Duodenal mucosa (tissue), 2 donors: ENCODE results near the gene ERN1.
A peak's percentile ranks its signal among the peaks of the same experiment; 100 is the strongest.
"Not testable (repeated sequence)": the region's sequence is repeated elsewhere in the genome, so short reads cannot be mapped to it uniquely, and the experiment has no call there.

Experiments
- H3K27ac ChIP-seq: one replicate; pipeline ENCODE4 v1.7.0; 2013; ENCODE audit warnings: low read depth, low read length
- H3K27me3 ChIP-seq, 2 donors: one replicate each; pipeline ENCODE4 v1.7.0; 2013; ENCODE audit warnings: low read length in 2 of 2, control low read depth in 1 of 2; ENCODE audit not compliant: insufficient read depth in 2 of 2, control insufficient read depth in 1 of 2
- H3K36me3 ChIP-seq, 2 donors: one replicate each; pipeline ENCODE4 v1.7.0; 2013; ENCODE audit warnings: low read length in 2 of 2, control low read depth in 1 of 2; ENCODE audit not compliant: insufficient read depth in 2 of 2, control insufficient read depth in 1 of 2
- H3K4me1 ChIP-seq, 2 donors: one replicate each; pipeline ENCODE4 v1.7.0; 2013; ENCODE audit warnings: low read length in 2 of 2, control low read depth in 1 of 2; ENCODE audit not compliant: insufficient read depth in 2 of 2, control insufficient read depth in 1 of 2
- H3K4me3 ChIP-seq, 2 donors: one replicate each; pipeline ENCODE4 v1.7.0; 2013; ENCODE audit warnings: low read length in 2 of 2, low read depth in 1 of 2
- H3K9ac ChIP-seq, 2 donors: one replicate each; pipeline ENCODE4 v1.7.0; 2013; ENCODE audit warnings: low read length in 2 of 2, low read depth in 1 of 2
- H3K9me3 ChIP-seq, 2 donors: one replicate each; pipeline ENCODE4 v1.7.0; 2013; ENCODE audit warnings: low read length in 2 of 2, control low read depth in 1 of 2; ENCODE audit not compliant: control insufficient read depth in 1 of 2

Gene ERN1

GRCh38 chr17:64017381-64017980 lies 112.5 kb downstream of the ERN1 start:
- no peak overlapping the region for H3K4me3 ChIP-seq
- no peak overlapping the region for H3K27ac ChIP-seq
- no peak overlapping the region for H3K9ac ChIP-seq
- no peaks in the 10 kb centered on the region for H3K36me3 ChIP-seq
- peaks cover 0 to 25% of the 10 kb centered on the region in 2 donors for H3K4me1 ChIP-seq
- H3K9me3 ChIP-seq, result no peaks in the 10 kb centered on the region
- no peaks in the 10 kb centered on the region for H3K27me3 ChIP-seq

DNA sequence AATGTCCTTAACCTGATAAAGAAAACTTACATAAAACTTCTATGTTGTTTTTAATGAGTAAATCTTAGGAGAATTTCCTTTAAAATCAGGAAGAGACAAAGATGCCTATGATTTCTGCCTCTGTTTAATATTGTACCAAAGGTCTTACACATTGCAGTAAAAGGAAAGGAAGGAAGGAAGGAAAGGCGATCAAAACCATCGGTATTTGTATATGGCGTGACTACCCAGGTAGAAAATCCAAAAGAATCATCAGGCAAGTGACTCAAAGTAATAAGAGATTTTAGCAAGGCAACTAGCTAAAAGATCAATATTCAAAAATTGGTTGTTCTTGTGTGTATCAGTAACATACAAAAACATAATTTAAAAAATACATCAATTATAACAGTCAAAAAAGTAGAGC lies 113.0 kb downstream of the ERN1 start:
- Histone ChIP-seq H3K4me1 (peaks cover 0 to 25% of the 10 kb centered on the region in 2 donors), H3K36me3 (no peaks in the 10 kb centered on the region), H3K9ac (no peak overlapping the region), H3K4me3 (no peak overlapping the region), H3K9me3 (no peaks in the 10 kb centered on the region), H3K27ac (no peak overlapping the region), H3K27me3 (no peaks in the 10 kb centered on the region)

DNA sequence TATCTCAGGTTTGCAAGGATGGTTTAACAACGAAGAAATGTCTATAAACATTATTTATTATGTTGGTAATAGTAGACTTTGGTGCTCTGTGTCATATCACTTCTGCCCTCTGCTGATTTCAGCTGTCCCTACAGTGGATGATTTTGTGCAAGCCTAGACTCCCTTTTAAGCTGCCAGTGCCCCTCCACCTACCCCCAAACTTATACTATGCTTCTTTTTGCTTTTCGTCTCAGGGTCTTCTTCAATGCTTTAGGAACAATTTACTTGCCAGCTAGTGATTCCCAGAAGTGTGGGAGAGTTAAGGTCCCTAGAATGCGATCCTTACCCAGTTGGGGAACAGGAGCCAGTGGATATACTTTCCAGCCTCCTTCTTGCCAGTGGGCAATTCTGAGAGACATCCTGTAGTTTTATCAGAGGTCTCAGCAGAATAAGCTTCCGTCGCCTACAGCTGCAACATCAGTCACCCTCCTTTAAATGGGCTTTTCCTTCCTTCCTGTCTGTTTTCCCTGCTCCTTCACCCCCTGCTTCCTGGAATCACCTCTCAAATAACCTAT lies 113.6 kb downstream of the ERN1 start:
- Histone ChIP-seq H3K9me3 (no peaks in the 10 kb centered on the region), H3K36me3 (no peaks in the 10 kb centered on the region), H3K4me3 (peak overlapping the region in 1 of 2 donors; percentile 20), H3K9ac (peak overlapping the region in 1 of 2 donors; percentile 9), H3K4me1 (peaks cover 0 to 25% of the 10 kb centered on the region in 2 donors), H3K27ac (no peak overlapping the region), H3K27me3 (no peaks in the 10 kb centered on the region)

DNA sequence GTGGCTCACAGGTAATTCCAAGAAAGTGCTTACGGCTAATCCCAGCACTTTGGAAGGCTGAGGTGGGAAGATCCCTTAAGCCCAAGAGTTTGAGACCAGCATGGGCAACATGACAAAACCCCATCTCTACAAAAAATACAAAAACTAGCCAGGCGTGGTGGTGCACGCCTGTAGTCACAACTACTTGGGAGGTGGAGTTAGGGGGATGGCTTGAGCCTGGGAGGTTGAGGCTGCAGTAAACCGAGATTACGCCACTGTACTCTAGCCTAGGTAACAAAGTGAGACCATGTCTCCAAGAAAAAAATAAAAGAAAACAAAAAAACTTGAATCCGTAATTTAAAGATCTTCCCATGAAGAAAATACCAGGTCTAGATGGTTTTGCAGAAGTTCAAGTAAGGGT lies 114.5 kb downstream of the ERN1 start:
- H3K4me1 ChIP-seq, result peaks cover 0 to 21% of the 10 kb centered on the region in 2 donors
- H3K36me3 ChIP-seq, result no peaks in the 10 kb centered on the region
- no peak overlapping the region for H3K9ac ChIP-seq
- no peaks in the 10 kb centered on the region for H3K9me3 ChIP-seq
- H3K4me3 ChIP-seq, result no peak overlapping the region
- no peaks in the 10 kb centered on the region for H3K27me3 ChIP-seq
- H3K27ac ChIP-seq, result no peak overlapping the region

GRCh38 chr17:64009571-64010402 lies 120.2 kb downstream of the ERN1 start:
- no peak overlapping the region for H3K4me3 ChIP-seq
- H3K9ac ChIP-seq, result no peak overlapping the region
- no peaks in the 10 kb centered on the region for H3K9me3 ChIP-seq
- no peaks in the 10 kb centered on the region for H3K36me3 ChIP-seq
- no peak overlapping the region for H3K27ac ChIP-seq
- H3K27me3 ChIP-seq, result no peaks in the 10 kb centered on the region
- H3K4me1 ChIP-seq, result peaks cover 19 to 41% of the 10 kb centered on the region in 2 donors

GRCh38 chr17:64008830-64009229 lies 121.1 kb downstream of the ERN1 start:
- no peak overlapping the region for H3K27ac ChIP-seq
- H3K36me3 ChIP-seq, result no peaks in the 10 kb centered on the region
- no peak overlapping the region for H3K9ac ChIP-seq
- peaks cover 19 to 41% of the 10 kb centered on the region in 2 donors for H3K4me1 ChIP-seq
- no peaks in the 10 kb centered on the region for H3K27me3 ChIP-seq
- H3K4me3 ChIP-seq, result no peak overlapping the region
- no peaks in the 10 kb centered on the region for H3K9me3 ChIP-seq

- Histone ChIP-seq H3K9ac (no peak overlapping the region), H3K36me3 (no peaks in the 10 kb centered on the region), H3K27ac (no peak overlapping the region), H3K4me1 (peaks cover 19 to 41% of the 10 kb centered on the region in 2 donors), H3K9me3 (no peaks in the 10 kb centered on the region), H3K27me3 (no peaks in the 10 kb centered on the region), H3K4me3 (no peak overlapping the region)
These were observed 121.6 kb downstream of the ERN1 start for GRCh38 chr17:64008346-64008745.

GRCh38 chr17:64007838-64008282 lies 122.1 kb downstream of the ERN1 start:
- Histone ChIP-seq H3K27ac (no peak overlapping the region), H3K4me1 (peaks cover 19 to 41% of the 10 kb centered on the region in 2 donors), H3K27me3 (no peaks in the 10 kb centered on the region), H3K4me3 (no peak overlapping the region), H3K36me3 (peaks cover 0 to 3% of the 10 kb centered on the region in 2 donors), H3K9ac (no peak overlapping the region), H3K9me3 (no peaks in the 10 kb centered on the region)

DNA sequence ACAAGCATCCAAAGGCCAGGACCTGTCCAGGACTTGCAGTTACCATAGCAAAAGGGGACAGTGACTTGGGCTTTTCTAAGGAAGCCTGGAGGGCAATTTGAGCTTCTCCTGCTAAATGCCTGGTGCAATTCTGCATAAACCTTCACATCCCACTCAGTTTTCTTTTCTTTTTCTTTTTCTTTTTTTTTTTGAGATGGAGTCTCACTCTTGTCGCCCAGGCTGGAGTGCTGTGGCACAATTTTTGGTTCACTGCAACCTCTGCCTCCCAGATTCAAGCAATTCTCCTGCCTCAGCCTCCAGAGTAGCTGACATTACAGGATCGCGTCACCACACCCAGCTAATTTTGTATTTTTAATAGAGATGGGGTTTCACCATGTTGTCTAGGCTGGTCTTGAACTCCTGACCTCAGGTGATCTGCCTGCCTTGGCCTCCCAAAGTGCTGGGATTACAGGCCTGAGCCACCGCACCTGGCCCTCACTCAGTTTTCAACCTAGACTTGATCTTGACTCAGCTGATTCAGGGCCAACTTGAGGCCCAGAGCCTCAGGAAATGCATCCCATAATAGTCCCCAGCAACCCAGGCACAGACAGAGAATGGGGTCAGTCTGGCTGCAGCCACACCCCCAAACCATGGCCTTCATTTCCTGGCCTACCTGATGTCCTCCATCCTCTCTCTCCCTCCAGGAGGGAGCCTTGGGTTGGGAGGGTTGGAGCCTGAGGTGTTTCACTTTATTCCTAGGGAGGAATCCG lies 122.7 kb downstream of the ERN1 start:
- H3K4me3 ChIP-seq, H3K27ac ChIP-seq: not testable (repeated sequence)
- peaks cover 19 to 41% of the 10 kb centered on the region in 2 donors for H3K4me1 ChIP-seq

More for the DNA sequence above, 122.7 kb downstream of the ERN1 start:
- not testable (repeated sequence) for H3K9ac ChIP-seq, H3K36me3 ChIP-seq, H3K27me3 ChIP-seq, H3K9me3 ChIP-seq
